Measurements from ENCODE around the gene SPIB.

Gene SPIB

DNA sequence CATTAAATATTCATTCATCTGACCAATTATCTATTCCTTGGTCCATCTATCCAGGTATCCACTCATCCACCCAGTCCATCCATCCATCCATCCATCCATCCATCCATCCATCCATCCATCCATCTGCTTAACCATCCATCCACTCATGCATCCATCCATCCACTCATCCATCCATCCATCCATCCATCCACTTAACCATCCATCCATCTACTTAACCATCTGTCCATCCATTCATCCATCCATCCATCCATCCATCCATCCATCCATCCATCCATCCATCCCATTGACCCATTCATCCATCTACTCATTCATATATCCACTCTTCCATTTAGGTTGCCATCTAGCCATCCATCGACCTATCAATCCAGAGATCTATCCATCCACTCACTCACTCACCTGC lies 25.3 kb downstream of the SPIB start:
- no peaks in the 10 kb centered on the region for H3K36me3 ChIP-seq
- TF ChIP-seq, protein P1, sequence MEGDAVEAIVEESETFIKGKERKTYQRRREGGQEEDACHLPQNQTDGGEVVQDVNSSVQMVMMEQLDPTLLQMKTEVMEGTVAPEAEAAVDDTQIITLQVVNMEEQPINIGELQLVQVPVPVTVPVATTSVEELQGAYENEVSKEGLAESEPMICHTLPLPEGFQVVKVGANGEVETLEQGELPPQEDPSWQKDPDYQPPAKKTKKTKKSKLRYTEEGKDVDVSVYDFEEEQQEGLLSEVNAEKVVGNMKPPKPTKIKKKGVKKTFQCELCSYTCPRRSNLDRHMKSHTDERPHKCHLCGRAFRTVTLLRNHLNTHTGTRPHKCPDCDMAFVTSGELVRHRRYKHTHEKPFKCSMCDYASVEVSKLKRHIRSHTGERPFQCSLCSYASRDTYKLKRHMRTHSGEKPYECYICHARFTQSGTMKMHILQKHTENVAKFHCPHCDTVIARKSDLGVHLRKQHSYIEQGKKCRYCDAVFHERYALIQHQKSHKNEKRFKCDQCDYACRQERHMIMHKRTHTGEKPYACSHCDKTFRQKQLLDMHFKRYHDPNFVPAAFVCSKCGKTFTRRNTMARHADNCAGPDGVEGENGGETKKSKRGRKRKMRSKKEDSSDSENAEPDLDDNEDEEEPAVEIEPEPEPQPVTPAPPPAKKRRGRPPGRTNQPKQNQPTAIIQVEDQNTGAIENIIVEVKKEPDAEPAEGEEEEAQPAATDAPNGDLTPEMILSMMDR (IDR thresholded peaks at IDR 0.05) = no peak

DNA sequence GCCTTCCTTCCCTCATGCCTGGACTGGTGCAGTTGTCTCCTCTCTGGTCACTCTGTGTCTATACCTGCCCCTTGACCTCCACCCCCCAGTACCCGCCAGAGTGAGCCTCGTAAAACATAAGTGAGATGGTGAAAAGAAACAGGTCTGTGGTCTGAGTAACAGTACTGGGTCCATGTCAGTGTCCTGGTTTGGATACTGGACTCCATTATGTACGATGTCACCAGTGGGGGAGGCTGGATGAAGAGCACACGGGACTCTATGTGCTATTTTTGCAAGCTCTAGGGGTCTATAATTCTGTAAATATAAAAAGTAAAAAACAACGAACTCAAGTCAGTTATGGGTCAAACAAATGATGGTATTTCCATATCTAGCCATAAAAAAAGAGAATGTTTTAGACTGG lies 28.3 kb downstream of the SPIB start:
- Histone ChIP-seq H3K9me3 (no peaks in the 10 kb centered on the region), H3K36me3 (no peaks in the 10 kb centered on the region)

More for the DNA sequence above, 25.3 kb downstream of the SPIB start:
- H3K27ac ChIP-seq = no peak overlapping the region
- H3K4me1 ChIP-seq (ENCODE audit: control insufficient read depth in 1 of 2, insufficient read depth in 1 of 2, low read depth in 1 of 2, low read length in 1 of 2) = no peaks in the 10 kb centered on the region
- no peaks in the 10 kb centered on the region for H3K9me3 ChIP-seq
- no peak overlapping the region for H3K4me3 ChIP-seq (ENCODE audit: low read depth in 1 of 2, low read length in 1 of 2)
- peaks cover 5% of the 10 kb centered on the region for H3K27me3 ChIP-seq

DNA sequence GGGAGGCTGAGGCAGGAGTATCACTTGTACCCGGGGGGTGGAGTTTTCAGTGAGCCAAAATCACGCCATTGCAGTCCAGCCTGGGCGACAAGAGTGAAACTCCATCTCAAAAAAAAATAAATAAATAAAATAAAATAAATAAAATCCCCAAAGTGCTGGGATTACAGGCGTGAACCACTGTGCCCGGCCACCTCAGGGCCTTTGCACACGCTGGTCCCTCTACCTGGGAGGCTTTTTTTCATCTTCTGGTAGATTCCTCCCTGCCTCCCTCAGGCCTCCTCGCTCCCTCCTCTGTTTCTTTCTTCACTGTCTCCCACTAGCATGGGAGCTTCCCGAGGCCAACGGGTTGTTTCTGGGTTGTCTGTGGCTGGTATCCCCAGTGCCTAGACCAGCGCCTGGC lies 29.0 kb downstream of the SPIB start:
- H3K36me3 ChIP-seq = no peaks in the 10 kb centered on the region
- no peaks in the 10 kb centered on the region for H3K9me3 ChIP-seq
- no peaks in the 10 kb centered on the region for H3K4me1 ChIP-seq (ENCODE audit: control insufficient read depth in 1 of 2, insufficient read depth in 1 of 2, low read depth in 1 of 2, low read length in 1 of 2)
- H3K4me3 ChIP-seq (ENCODE audit: low read depth in 1 of 2, low read length in 1 of 2) = no peak overlapping the region
- peaks cover 29% of the 10 kb centered on the region for H3K27me3 ChIP-seq
- TF ChIP-seq, protein P1 (IDR thresholded peaks at IDR 0.05) = no peak
- H3K27ac ChIP-seq = no peak overlapping the region

More for the DNA sequence above, 28.3 kb downstream of the SPIB start:
- TF ChIP-seq, protein P1 (IDR thresholded peaks at IDR 0.05) = no peak
- no peaks in the 10 kb centered on the region for H3K4me1 ChIP-seq (ENCODE audit: control insufficient read depth in 1 of 2, insufficient read depth in 1 of 2, low read depth in 1 of 2, low read length in 1 of 2)
- no peak overlapping the region for H3K4me3 ChIP-seq (ENCODE audit: low read depth in 1 of 2, low read length in 1 of 2)
- H3K27ac ChIP-seq = no peak overlapping the region
- peaks cover 28% of the 10 kb centered on the region for H3K27me3 ChIP-seq

DNA sequence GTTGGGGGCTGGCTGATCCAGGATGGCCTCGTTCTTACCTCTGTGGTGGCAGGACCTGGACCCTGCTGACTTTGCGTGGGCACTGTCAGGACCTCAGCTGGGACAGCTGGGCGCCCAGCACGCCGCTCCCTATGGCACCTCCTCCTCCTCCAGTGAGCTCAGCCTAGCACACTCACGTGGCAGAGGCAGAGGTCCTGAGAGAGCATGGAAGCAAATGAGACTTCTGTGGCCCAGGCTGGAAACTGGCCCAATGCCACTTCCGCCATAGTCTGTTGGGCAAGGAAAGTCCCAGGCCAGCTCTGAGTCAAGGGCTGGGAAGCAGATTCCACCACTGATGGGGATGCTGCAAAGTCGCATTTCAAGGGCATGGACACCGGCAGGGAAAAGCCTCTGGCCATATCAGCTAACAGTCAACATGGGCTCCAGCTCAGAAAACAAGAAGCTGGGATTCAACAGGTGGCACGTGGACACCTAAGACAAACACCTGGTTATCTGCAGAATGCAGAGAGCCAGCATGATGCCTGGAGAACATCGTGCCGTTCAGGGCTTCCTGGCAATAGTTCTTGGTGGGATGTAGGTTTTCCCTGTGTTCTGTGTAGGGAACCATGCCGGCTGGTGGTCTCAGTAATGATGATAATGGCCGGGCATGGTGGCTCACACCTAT lies 30.6 kb downstream of the SPIB start:
- H3K27ac ChIP-seq = no peak overlapping the region
- no peaks in the 10 kb centered on the region for H3K9me3 ChIP-seq
- no peak overlapping the region for H3K4me3 ChIP-seq (ENCODE audit: low read depth in 1 of 2, low read length in 1 of 2)
- TF ChIP-seq, protein P1 (IDR thresholded peaks at IDR 0.05) = no peak
- no peaks in the 10 kb centered on the region for H3K36me3 ChIP-seq
- H3K27me3 ChIP-seq = peaks cover 29% of the 10 kb centered on the region
- no peaks in the 10 kb centered on the region for H3K4me1 ChIP-seq (ENCODE audit: control insufficient read depth in 1 of 2, insufficient read depth in 1 of 2, low read depth in 1 of 2, low read length in 1 of 2)

DNA sequence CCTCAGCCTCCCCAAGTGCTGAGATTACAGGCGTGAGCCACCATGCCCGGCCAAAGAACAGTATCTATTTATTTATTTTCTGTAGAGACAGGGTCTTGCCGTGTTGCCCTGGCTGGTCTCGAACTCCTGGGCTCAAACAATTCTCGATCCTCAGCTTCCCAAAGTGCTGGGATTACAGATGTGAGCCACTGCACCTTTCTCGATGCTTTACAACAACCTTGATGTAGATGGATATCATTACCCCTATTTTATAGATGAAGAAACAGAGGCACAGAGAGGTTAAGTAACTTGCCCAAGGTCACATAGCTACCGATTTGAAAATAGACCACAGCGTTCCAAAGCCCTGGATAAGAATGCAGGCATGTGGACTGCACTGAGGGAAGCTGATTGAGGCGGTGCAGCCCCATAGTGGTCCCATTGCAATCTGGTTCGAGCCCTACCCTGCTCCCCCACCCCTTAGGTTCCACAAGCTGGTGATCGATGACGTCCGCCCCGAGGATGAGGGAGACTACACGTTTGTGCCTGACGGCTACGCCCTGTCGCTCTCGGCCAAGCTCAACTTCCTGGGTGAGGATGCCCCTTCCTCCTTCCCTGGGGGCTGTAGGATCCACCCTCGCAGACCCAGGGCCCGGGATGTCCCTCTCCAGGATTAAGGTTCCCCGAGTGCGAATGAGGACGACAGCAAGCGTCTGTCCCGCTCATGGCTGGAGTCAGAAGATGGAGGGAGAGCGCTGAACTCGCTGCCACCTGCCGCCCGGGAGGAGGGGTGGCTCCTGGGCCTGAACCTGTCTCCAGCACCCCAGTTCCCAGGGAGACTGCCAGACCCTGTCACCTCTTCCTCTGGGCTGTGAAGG lies 31.9 kb downstream of the SPIB start:
- Histone ChIP-seq H3K27ac (no peak overlapping the region), H3K4me1 (ENCODE audit: control insufficient read depth in 1 of 2, insufficient read depth in 1 of 2, low read depth in 1 of 2, low read length in 1 of 2) (no peaks in the 10 kb centered on the region), H3K9me3 (no peaks in the 10 kb centered on the region), H3K27me3 (peaks cover 29% of the 10 kb centered on the region), H3K36me3 (no peaks in the 10 kb centered on the region), H3K4me3 (ENCODE audit: low read depth in 1 of 2, low read length in 1 of 2) (no peak overlapping the region)
- TF ChIP-seq, protein P1 (IDR thresholded peaks at IDR 0.05) = no peak
